GM10248 (cell line): Measurements from ENCODE around the gene PAXX.
"Not testable (repeated sequence)": the region's sequence is repeated elsewhere in the genome, so short reads cannot be mapped to it uniquely, and the experiment has no call there.

Source experiments
- CTCF ChIA-PET: fragments of 300-600 bp; sonication (Branson Sonifier 250); formaldehyde crosslinking; extraction: SDS; loops from one replicate; lab custom pipeline; 2021; ENCODE audit warnings: antibody characterized with exemption; lab: Yijun Ruan, JAX
- POLR2A ChIA-PET: fragments of 350-650 bp; sonication (Branson Sonifier 250); formaldehyde crosslinking; extraction: SDS; loops from one replicate; lab custom pipeline; 2020; ENCODE audit warnings: antibody characterized with exemption; lab: Yijun Ruan, JAX
- DNase-seq: peaks from one replicate; pipeline ENCODE4 v3.0.0; 2012; ENCODE audit errors: extremely low spot score
- CTCF ChIP-seq: IDR thresholded peaks from 2 replicates; pipeline ENCODE4 v1.5.1; 2012; ENCODE audit warnings: mild to moderate bottlenecking, low read depth; ENCODE audit errors: extremely low read depth, missing control alignments, control extremely low read depth

The PAXX gene

GRCh38 chr9:137030538-137031527 lies 38.6 kb downstream of the PAXX start:
- TF ChIP-seq CTCF: no peak
- no peak for DNase-seq
- ChIA-PET CTCF (interaction anchor here (1.3 to 9.4 kb wide), 20 partner anchors 9 to 259 kb away, joined by 3 to 202 read pairs (median 8); partner anchors contain the start of genes AJM1, C8G, FBXW5 and MAN1B1), POLR2A (no interaction called here)

GRCh38 chr9:137031904-137032640 lies 39.9 kb downstream of the PAXX start, which contains the start of gene FUT7:
TSS of gene FUT7 (minus strand) at chr9:137032088. CDS start at chr9:137031991, 97 bp downstream.
- no peak for DNase-seq
- POLR2A ChIA-PET: interaction anchor here (0.6 kb wide), 1 partner anchor 38 kb away, joined by 5 read pairs; the partner anchor contains the start of gene SAPCD2
- CTCF ChIA-PET: interaction anchor here (0.7 to 9.4 kb wide), 8 partner anchors 15 to 205 kb away, joined by 3 to 202 read pairs (median 8); partner anchors contain the start of genes AJM1, C8G, FBXW5 and NPDC1
- no peak for TF ChIP-seq CTCF

- no peak for TF ChIP-seq CTCF
- DNase-seq: no peak
- ChIA-PET POLR2A (no interaction called here), CTCF (interaction anchor here (0.7 to 9.4 kb wide), 5 partner anchors 14 to 204 kb away, joined by 3 to 202 read pairs (median 14); partner anchors contain the start of genes C8G, FBXW5, NPDC1 and SAPCD2)
Measured at GRCh38 chr9:137032858-137033257, 40.6 kb downstream of the PAXX start.

- DNase-seq, POLR2A ChIA-PET: not testable (repeated sequence)
- CTCF ChIA-PET: interaction anchor here (2.7 to 9.4 kb wide), 4 partner anchors 22 to 266 kb away, joined by 13 to 202 read pairs (median 72); partner anchors contain the start of genes C8G, FBXW5 and SAPCD2
Measured at GRCh38 chr9:137033481-137033880, 41.3 kb downstream of the PAXX start.

- no peak for DNase-seq
- POLR2A ChIA-PET: interaction anchor here (0.7 to 1.3 kb wide), 3 partner anchors 42 to 315 kb away, joined by 3 to 4 read pairs (median 4); partner anchors contain the start of gene TUBB4B
- CTCF ChIA-PET: interaction anchor here (0.6 to 9.4 kb wide), 47 partner anchors 8 to 362 kb away, joined by 3 to 202 read pairs (median 7); partner anchors contain the start of genes AJM1, C8G, CLIC3 and FBXW5
- TF ChIP-seq CTCF: no peak
Measured at GRCh38 chr9:137034039-137034708, 42.0 kb downstream of the PAXX start.
